ENCODE data around the gene CD44.

The CD44 gene

GRCh38 chr11:35272391-35272902 lies 133.5 kb downstream of the CD44 start:
- no peak for DNase-seq

GRCh38 chr11:35274909-35275785 lies 136.2 kb downstream of the CD44 start:
- peak; percentile 87 for DNase-seq

- no peak for DNase-seq
Measured at GRCh38 chr11:35275786-35276170, 136.8 kb downstream of the CD44 start.

- DNase-seq, result no peak
Measured at GRCh38 chr11:35276396-35277145, 137.6 kb downstream of the CD44 start.

- DNase-seq, result no peak
Measured at GRCh38 chr11:35277827-35278226, 138.9 kb downstream of the CD44 start.

GRCh38 chr11:35280727-35281126 lies 141.8 kb downstream of the CD44 start:
- DNase-seq, result no peak

- DNase-seq, result no peak
Measured at GRCh38 chr11:35281169-35281688, 142.3 kb downstream of the CD44 start.

Measured in COR-L47 (cell line).